Measurements from ENCODE around the gene ARCN1.

ARCN1 gene

DNA sequence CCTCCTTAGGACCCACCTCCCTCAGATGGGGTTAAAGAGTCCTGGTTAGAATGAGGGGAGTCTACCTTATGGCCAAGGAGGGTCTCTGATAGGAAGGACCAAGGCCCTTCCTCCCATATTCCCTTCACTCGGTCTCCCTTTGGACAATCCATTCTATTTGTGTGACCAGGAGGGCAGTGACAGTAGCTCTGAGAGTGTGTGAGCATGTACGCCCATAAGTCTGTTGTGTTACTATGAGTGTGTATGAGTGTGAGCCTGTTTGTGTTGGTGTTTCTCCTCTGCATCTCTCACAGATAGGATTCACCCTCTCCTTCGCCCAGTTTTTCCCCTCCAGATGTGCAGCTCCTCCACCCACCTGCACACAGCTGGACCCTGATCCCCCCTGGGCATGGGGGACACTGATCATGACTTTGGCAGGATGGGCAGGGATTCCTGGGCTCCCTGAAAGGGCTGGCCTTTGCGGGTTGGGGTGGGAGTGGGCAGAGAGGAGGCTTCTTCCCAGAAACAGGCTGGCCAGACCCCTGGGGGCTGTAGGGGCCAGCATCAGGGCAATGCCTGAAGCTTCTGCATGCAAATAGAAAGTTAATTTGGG is 49.7 kb downstream of the ARCN1 start:
- no peak for DNase-seq (ENCODE audit: low spot score)

DNA sequence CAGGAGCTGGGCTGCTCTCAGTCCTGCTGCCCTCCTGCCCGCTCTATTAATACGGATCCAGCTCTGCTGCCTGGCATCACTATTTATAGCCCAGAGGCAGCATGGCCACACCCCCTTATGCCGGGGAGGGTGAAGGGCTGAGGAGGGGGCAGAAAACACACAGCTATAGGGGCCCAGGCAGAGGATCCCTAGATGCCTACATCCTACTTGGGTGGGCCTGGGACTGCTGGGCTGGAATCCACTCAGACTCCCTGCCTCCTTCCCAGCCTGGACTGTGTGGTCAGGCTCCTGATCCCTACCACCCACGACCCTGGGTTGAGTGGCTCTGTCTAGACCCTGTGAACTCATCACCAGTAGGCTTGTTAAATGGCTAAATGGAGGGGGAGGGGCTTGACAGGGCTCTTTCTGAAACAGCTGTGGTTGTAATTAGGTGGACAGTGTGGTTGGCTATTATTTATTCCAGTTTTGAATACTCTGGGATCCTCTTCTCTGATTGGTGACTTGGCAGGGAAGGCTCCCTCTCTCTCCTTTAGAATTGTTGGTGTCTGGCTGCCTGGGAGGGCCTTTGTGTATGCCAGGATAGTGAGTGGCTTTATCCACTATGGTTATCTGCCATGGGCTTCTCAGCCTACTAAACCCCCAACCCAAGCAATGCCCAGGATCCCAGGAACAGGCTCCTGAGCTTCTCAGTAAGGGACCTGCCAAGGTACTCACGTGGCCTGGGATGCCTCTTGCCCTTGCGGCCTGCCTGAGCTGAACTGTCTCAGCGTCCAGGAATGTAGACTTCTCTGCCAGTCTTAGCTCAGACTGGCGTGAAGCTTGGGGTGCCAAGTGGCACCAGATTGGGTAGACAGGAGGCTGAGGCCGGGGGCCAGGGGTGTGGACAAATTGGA is 50.4 kb downstream of the ARCN1 start:
- DNase-seq (ENCODE audit: low spot score), result peak; percentile 72

GRCh38 chr11:118623269-118623655 is 51.1 kb downstream of the ARCN1 start:
- no peak for DNase-seq (ENCODE audit: low spot score)

DNA sequence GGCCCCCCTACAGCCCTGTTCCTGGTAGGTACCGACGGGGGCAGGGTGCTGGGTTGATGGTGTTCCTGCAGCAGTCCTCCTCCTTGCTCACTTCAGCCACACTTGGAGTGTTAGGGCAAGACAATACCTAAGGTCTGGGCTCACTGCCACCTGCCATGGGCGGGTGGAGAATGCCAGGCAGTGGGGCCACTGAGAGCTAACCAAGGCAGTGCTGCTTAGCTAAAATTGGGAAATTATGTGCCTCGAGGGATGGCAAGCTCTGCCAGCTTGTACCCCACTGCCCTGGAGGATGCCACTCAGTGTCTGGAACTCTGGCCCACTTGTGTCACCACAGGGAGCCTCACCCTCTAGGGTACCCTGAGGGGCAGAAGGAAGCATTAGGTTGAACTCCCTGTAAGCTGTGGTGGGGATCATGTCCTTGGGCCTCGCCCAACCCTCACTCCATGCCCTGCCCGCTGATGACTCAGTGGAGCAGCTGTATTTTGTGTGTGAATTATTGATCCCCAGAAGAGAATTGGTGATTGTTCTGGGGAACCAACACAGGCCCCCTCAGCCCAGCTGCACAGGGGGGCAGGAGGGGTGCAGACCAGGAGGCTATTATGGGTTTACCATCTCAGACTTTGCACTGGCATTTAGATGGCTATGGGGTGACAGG is 53.0 kb downstream of the ARCN1 start:
- DNase-seq (ENCODE audit: low spot score), result no peak

- DNase-seq (ENCODE audit: low spot score), result no peak
These were observed 53.8 kb downstream of the ARCN1 start for GRCh38 chr11:118625976-118626375.

- no peak for DNase-seq (ENCODE audit: low spot score)
These were observed 55.4 kb downstream of the ARCN1 start for GRCh38 chr11:118627566-118627965.

DNA sequence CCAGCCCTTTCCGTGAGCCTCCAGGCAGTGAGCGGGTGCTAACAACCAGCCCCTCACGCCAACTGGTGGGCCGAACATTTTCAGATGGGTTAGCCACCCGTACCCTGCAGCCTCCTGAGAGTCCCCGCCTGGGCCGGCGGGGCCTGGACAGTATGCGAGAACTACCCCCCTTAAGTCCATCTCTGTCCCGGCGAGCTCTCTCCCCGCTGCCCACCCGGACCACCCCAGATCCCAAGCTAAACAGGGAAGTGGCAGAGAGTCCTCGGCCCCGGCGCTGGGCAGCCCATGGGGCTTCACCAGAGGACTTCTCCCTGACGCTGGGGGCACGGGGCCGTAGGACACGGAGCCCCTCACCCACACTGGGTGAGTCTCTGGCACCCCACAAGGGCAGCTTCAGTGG is 55.8 kb downstream of the ARCN1 start:
- no peak for DNase-seq (ENCODE audit: low spot score)

DNA sequence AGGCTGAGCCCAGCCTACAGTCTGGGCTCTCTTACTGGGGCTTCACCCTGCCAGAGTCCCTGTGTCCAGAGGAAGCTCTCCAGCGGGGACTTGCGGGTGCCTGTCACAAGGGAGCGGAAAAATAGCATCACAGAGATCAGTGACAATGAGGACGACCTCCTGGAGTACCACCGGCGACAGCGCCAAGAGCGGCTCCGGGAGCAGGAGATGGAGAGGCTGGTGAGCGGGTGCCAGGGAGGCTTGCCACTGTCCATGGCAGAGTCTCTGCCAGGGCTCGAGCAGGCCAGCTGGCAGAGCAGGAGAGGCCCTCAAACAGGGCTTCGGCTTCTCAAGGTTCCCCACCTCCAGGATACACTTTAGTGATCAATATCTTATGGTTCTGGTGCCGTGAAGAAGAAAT is 56.2 kb downstream of the ARCN1 start:
- no peak for DNase-seq (ENCODE audit: low spot score)

DNA sequence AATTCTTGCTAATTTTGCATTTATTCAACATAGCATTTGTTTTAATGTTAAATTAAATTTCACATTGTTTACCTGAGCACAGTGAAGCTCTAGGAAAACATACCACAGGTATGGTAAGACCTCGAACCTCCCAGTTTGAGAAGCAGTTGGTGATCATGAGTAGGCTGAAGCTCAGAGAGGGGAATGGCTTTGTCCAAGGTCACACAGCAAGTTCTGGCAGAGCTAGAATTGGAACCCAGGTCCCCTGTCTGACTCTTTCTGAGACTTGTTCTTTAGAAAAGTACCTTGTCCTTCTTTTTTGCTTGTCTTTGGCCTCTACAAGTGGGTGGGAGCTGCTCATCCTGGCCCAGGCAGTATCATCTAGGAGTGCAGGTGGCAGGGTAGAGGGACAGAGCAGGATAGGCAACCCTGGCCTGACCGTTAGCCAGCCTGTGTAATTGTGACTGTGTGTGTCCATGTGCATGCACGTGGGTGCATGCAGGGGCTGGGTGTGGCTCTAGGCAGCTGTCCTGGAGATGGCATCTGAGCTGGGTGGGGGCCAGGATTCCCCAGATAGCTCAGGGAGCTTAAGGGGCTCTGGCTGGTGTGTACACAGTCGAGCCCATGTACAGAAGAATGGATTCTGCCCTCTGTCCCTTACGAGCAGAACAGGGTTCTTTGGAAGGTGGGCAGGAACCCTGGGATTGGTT is 56.8 kb downstream of the ARCN1 start:
- DNase-seq (ENCODE audit: low spot score), result no peak

GRCh38 chr11:118629761-118630661 is 57.8 kb downstream of the ARCN1 start:
- no peak for DNase-seq (ENCODE audit: low spot score)

DNA sequence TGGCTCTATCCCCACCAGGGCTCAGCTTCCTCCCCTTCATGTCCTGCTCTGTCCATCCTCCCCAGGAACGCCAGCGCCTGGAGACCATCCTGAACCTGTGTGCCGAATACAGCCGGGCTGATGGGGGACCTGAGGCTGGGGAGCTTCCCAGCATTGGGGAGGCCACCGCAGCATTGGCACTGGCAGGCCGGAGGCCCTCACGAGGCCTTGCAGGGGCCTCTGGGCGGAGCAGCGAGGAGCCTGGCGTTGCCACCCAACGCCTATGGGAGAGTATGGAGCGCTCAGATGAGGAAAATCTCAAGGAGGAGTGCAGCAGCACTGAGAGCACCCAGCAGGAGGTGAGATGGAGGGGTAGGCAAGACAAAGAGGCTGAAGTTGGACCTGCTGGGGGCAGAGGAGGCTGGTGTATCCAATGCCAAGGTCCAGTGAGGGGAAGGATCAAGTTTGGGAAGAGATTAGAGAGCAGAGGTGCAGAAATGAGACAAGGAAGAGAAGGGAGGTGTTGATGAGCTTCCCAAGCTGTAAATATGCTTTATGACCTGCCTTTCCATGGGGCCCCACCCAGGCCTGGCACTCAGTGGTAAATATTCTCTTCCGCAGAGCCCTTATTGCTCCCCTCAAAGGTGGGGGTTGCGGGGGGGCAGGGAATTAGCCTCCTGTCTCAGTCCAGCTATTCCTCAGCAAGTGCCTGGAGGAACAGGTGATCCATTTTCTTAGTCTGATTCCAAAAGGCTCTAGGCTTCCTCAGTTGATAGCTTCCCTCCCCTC is 59.1 kb downstream of the ARCN1 start:
- DNase-seq (ENCODE audit: low spot score), result no peak

DNA sequence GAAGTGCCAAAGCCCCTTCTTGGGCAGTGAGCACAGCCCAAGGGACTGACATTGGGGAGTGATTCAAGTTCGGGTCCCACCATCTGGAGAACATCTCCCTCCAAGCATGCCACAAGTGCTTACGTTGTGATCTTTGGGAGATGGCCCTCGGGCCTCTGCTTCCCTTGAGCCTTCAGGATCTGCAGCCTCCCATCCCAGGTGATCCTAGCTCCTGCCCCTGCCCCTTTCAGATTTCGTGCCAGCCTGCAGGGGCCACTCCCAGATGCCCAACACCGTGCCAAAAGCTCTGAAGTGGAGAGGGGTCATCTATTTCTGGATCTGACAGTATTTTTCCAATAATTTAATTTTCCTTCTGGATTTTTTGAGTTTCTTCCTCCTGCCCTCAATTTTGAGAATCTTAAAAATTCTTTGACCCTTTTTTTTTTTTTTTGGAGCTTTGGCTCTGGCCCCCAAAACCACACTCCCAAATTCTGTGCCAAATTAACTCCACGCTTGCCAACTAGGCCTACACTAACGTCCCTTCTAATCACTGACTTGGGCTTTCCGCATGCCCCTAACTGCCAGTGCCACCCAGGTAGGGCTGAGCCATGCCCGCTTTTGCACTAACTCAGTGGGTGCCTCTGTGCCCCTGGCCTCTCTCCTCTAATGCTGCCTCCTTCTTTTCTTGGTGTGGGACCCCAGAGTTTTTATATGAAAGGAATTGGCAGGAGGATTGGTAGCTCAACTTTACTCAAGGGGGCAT is 60.5 kb downstream of the ARCN1 start:
- DNase-seq (ENCODE audit: low spot score), result no peak

DNA sequence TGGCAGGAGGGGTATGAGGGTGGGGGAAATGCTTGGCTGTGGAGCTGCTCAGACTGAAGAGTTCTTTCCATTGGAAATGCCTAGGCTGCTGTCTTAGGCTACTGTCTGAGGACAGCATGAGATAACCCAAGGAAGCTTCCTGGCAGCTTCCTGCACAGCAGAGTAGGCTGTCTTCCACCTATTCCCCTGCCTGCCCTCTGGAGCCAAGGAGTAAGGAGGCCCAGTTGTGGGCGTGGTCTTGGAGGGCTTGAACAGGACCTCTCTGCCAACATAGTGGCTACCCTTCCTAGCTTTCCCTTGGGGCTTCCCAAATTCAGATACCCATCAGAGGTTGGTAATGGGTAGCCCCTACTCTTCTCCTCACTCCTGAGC is 61.1 kb downstream of the ARCN1 start:
- DNase-seq (ENCODE audit: low spot score), result no peak

- DNase-seq (ENCODE audit: low spot score), result no peak
These were observed 61.8 kb downstream of the ARCN1 start for GRCh38 chr11:118633979-118634378.

- no peak for DNase-seq (ENCODE audit: low spot score)
These were observed 62.4 kb downstream of the ARCN1 start for GRCh38 chr11:118634431-118635236.

DNA sequence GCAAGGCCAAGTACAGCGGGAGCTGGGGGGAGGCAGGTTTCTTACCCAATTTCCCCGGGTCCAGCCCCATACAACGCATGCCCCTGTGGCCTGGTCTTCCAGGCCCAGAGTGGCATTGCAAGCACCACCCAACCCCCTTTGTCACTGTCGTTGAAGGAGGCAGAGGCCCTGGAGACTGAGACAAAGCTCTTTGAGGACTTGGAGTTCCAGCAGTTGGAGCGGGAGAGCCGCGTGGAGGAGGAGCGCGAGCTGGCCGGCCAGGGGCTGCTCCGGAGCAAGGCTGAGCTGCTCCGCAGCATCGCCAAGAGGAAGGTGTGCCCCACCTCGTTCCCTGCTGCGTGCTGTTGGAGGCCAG is 63.0 kb downstream of the ARCN1 start:
- DNase-seq (ENCODE audit: low spot score), result no peak

- no peak for DNase-seq (ENCODE audit: low spot score)
These were observed 63.4 kb downstream of the ARCN1 start for GRCh38 chr11:118635642-118636041.

GRCh38 chr11:118636569-118637290 is 64.5 kb downstream of the ARCN1 start:
- DNase-seq (ENCODE audit: low spot score), result no peak

GRCh38 chr11:118638726-118639125 is 66.5 kb downstream of the ARCN1 start:
- no peak for DNase-seq (ENCODE audit: low spot score)

All from hepatic stellate cell (primary cell).